KMS-11 (cell line): Measurements from ENCODE around the gene ATXN7L2.

Experiments
- H2AFZ ChIP-seq: fragments of 200-600 bp; sonication (generic); 2 replicates; pipeline ENCODE4 v1.6.1; 2016; ENCODE audit warnings: antibody characterized with exemption, mixed run types, low read depth
- H3K27ac ChIP-seq: fragments of 200-600 bp; sonication (generic); 2 replicates; pipeline ENCODE4 v1.6.1; 2016; ENCODE audit warnings: mild to moderate bottlenecking, mixed run types
- H3K27me3 ChIP-seq: fragments of 200-600 bp; sonication (generic); 2 replicates; pipeline ENCODE4 v1.6.1; 2017; ENCODE audit warnings: mild to moderate bottlenecking, low read depth, mixed run types, moderate library complexity; ENCODE audit not compliant: insufficient read depth
- H3K36me3 ChIP-seq: fragments of 200-600 bp; sonication (generic); 2 replicates; pipeline ENCODE4 v1.6.1; 2017; ENCODE audit warnings: mild to moderate bottlenecking, mixed run types; ENCODE audit not compliant: insufficient read depth
- H3K4me1 ChIP-seq: fragments of 200-600 bp; sonication (generic); 2 replicates; pipeline ENCODE4 v1.6.1; 2016; ENCODE audit warnings: mild to moderate bottlenecking, low read depth, mixed run types; ENCODE audit not compliant: poor library complexity, severe bottlenecking
- H3K4me2 ChIP-seq: fragments of 200-600 bp; sonication (generic); 2 replicates; pipeline ENCODE4 v1.7.0; 2016; ENCODE audit warnings: mild to moderate bottlenecking, mixed run types
- H3K4me3 ChIP-seq: fragments of 200-600 bp; sonication (generic); IDR thresholded peaks from 2 replicates; pipeline ENCODE4 v1.6.1; 2017; ENCODE audit warnings: low read depth, low read length, mixed read lengths; ENCODE audit not compliant: insufficient read depth
- H3K79me2 ChIP-seq: fragments of 200-600 bp; sonication (generic); 2 replicates; pipeline ENCODE4 v1.6.1; 2016; ENCODE audit warnings: low read depth, mixed run types; ENCODE audit not compliant: insufficient read depth
- H3K9ac ChIP-seq: fragments of 200-600 bp; sonication (generic); 2 replicates; pipeline ENCODE4 v1.6.1; 2016; ENCODE audit warnings: mild to moderate bottlenecking, mixed run types
- H4K20me1 ChIP-seq: fragments of 200-600 bp; sonication (generic); 2 replicates; pipeline ENCODE4 v1.6.1; 2016; ENCODE audit warnings: mild to moderate bottlenecking, mixed run types; ENCODE audit not compliant: insufficient read depth
- CTCF ChIP-seq: fragments of 200-600 bp; sonication (generic); conservative IDR thresholded peaks from 2 replicates; pipeline ENCODE4 v1.6.1; 2017; ENCODE audit warnings: low read depth, mild to moderate bottlenecking, antibody characterized with exemption, low read length, moderate library complexity, mixed read lengths

The ATXN7L2 gene

GRCh38 chr1:109474697-109475096, 9.0 kb upstream of the ATXN7L2 start:
- Histone ChIP-seq H4K20me1 (no peaks in the 10 kb centered on the region), H3K9ac (no peak overlapping the region), H3K4me3 (no peak overlapping the region), H2AFZ (no peak overlapping the region), H3K27me3 (peaks cover 38% of the 10 kb centered on the region; the same call in 1 of the 2 replicates), H3K79me2 (no peaks in the 10 kb centered on the region), H3K4me1 (peaks cover 4% of the 10 kb centered on the region), H3K36me3 (no peaks in the 10 kb centered on the region), H3K27ac (no peak overlapping the region), H3K4me2 (no peak overlapping the region)
- TF ChIP-seq CTCF: no peak

GRCh38 chr1:109475261-109475660, 8.4 kb upstream of the ATXN7L2 start:
- Histone ChIP-seq H3K79me2 (no peaks in the 10 kb centered on the region), H3K27ac (no peak overlapping the region), H3K9ac (no peak overlapping the region), H3K27me3 (peaks cover 39% of the 10 kb centered on the region; the same call in 1 of the 2 replicates), H2AFZ (no peak overlapping the region), H3K4me1 (peaks cover 4% of the 10 kb centered on the region), H4K20me1 (no peaks in the 10 kb centered on the region), H3K36me3 (no peaks in the 10 kb centered on the region), H3K4me3 (no peak overlapping the region), H3K4me2 (no peak overlapping the region)
- no peak for TF ChIP-seq CTCF

- H3K4me3 ChIP-seq: no peak overlapping the region
- no peaks in the 10 kb centered on the region for H3K36me3 ChIP-seq
- H3K79me2 ChIP-seq: no peaks in the 10 kb centered on the region
- no peak overlapping the region for H3K27ac ChIP-seq
- peaks cover 4% of the 10 kb centered on the region for H3K4me1 ChIP-seq
- no peaks in the 10 kb centered on the region for H4K20me1 ChIP-seq
- peaks cover 40% of the 10 kb centered on the region; the same call in 1 of the 2 replicates for H3K27me3 ChIP-seq
- no peak overlapping the region for H2AFZ ChIP-seq
- H3K4me2 ChIP-seq: no peak overlapping the region
- TF ChIP-seq CTCF: no peak
- H3K9ac ChIP-seq: no peak overlapping the region
These were observed 6.9 kb upstream of the ATXN7L2 start for GRCh38 chr1:109476825-109477224.

GRCh38 chr1:109477821-109478220, 5.9 kb upstream of the ATXN7L2 start:
- Histone ChIP-seq H2AFZ (no peak overlapping the region), H3K27me3 (peaks cover 41% of the 10 kb centered on the region; the same call in 1 of the 2 replicates), H3K4me1 (peaks cover 4% of the 10 kb centered on the region), H3K79me2 (no peaks in the 10 kb centered on the region), H3K9ac (no peak overlapping the region), H3K4me3 (no peak overlapping the region), H4K20me1 (no peaks in the 10 kb centered on the region), H3K36me3 (no peaks in the 10 kb centered on the region), H3K4me2 (no peak overlapping the region), H3K27ac (no peak overlapping the region)
- no peak for TF ChIP-seq CTCF
